H1 (cell line): ENCODE measurements around the gene OR51I2. TPM values are rescaled to one million over a fixed set of nuclear protein-coding genes. Genes with fewer than 3 reads are reported as not detected.

Experiments used
- CTCF ChIA-PET: fragments of 300-600 bp; sonication (Branson Sonifier 250); formaldehyde crosslinking; loops from one replicate; lab custom pipeline; 2021; ENCODE audit not compliant: partially characterized antibody; lab: Charles Lee
- POLR2A ChIA-PET: fragments of 300-600 bp; sonication (Branson Sonifier 250); formaldehyde crosslinking; loops from one replicate; lab custom pipeline; 2021; ENCODE audit warnings: inconsistent platforms; ENCODE audit not compliant: partially characterized antibody; lab: Charles Lee
- DNase-seq, 2 experiments: peaks; one replicate each; pipeline versions ENCODE4 v3.0.0 to v3.0.0-alpha.2; 2010 to 2022; ENCODE audit warnings: low spot score in 2 of 2, low read depth in 1 of 2, mixed read lengths in 1 of 2
- FAIRE-seq: peaks from 2 replicates; lab custom pipeline; 2011; peaks lifted over from hg19 to GRCh38; lab: Jason Lieb, UNC
- H2AFZ ChIP-seq: 2 replicates; pipeline ENCODE4 v1.8.1; 2012; ENCODE audit warnings: low read length, inconsistent platforms
- H2AK5ac ChIP-seq: 2 replicates; pipeline ENCODE4 v1.6.1; 2013; ENCODE audit warnings: low read depth, low read length
- H2BK120ac ChIP-seq: replicated peaks from 2 replicates; pipeline ENCODE3; 2013; ENCODE audit warnings: low read depth, low read length, inconsistent platforms
- H2BK12ac ChIP-seq: 2 replicates; pipeline ENCODE4 v1.6.1; 2013; ENCODE audit warnings: low read depth, low read length
- H2BK15ac ChIP-seq: 2 replicates; pipeline ENCODE4 v1.6.1; 2013; ENCODE audit warnings: low read length
- H2BK20ac ChIP-seq: 2 replicates; pipeline ENCODE4 v1.6.1; 2013; ENCODE audit warnings: low read length
- H2BK5ac ChIP-seq: 2 replicates; pipeline ENCODE4 v1.6.1; 2013; ENCODE audit warnings: low read depth, low read length
- H3K14ac ChIP-seq: 2 replicates; pipeline ENCODE4 v1.6.1; 2013; ENCODE audit warnings: inconsistent platforms; ENCODE audit not compliant: insufficient read length
- H3K18ac ChIP-seq: 2 replicates; pipeline ENCODE4 v1.6.1; 2013; ENCODE audit warnings: low read length; ENCODE audit errors: extremely low read depth
- H3K23ac ChIP-seq: 2 replicates; pipeline ENCODE4 v1.6.1; 2013; ENCODE audit warnings: inconsistent platforms; ENCODE audit not compliant: insufficient read length
- H3K23me2 ChIP-seq: 2 replicates; pipeline ENCODE4 v1.6.1; 2013; ENCODE audit warnings: low read depth, low read length
- H3K27ac ChIP-seq: 2 replicates; pipeline ENCODE4 v1.6.1; 2011; ENCODE audit warnings: low read depth, low read length, inconsistent platforms
- H3K27me3 ChIP-seq, 4 experiments: replicated peaks in 1 of 4; 1 replicate in 1 of 4; 2 replicates in 3 of 4; pipeline versions ENCODE4 v1.6.1 to v1.8.1; 2011 to 2013; ENCODE audit warnings: low read length in 3 of 4, mild to moderate bottlenecking in 3 of 4, inconsistent platforms in 2 of 4, mixed read lengths in 2 of 4, moderate library complexity in 1 of 4; ENCODE audit not compliant: control insufficient read depth in 3 of 4, insufficient read depth in 3 of 4; ENCODE audit errors: extremely low read depth in 1 of 4
- H3K36me3 ChIP-seq, 4 experiments: 2 replicates each; pipeline versions ENCODE4 v1.6.1 to v1.8.1; 2011 to 2013; ENCODE audit warnings: mild to moderate bottlenecking in 4 of 4, low read length in 3 of 4, moderate library complexity in 2 of 4, control low read depth in 1 of 4, inconsistent platforms in 1 of 4; ENCODE audit not compliant: insufficient read depth in 4 of 4, control insufficient read depth in 2 of 4
- H3K4ac ChIP-seq: replicated peaks from 2 replicates; pipeline ENCODE3; 2013; ENCODE audit warnings: low read length, low read depth, mixed read lengths, inconsistent platforms; ENCODE audit not compliant: insufficient read length
- H3K4me1 ChIP-seq, 4 experiments: replicated peaks in 1 of 4; 1 replicate in 1 of 4; 2 replicates in 3 of 4; pipeline versions ENCODE4 v1.6.1 to v1.8.1; 2011 to 2013; ENCODE audit warnings: low read length in 3 of 4, inconsistent platforms in 2 of 4, mixed read lengths in 1 of 4; ENCODE audit not compliant: insufficient read depth in 4 of 4, control insufficient read depth in 3 of 4
- H3K4me2 ChIP-seq, 2 experiments: 2 replicates each; pipeline versions ENCODE4 v1.6.1 to v1.8.1; 2011 to 2013; ENCODE audit warnings: low read depth in 2 of 2, low read length in 2 of 2, control low read depth in 1 of 2, inconsistent platforms in 1 of 2, mild to moderate bottlenecking in 1 of 2; ENCODE audit not compliant: insufficient read depth in 1 of 2
- H3K4me3 ChIP-seq, 4 experiments: fragments of 200-600, 300-600 bp in 1 of 4; sonication (generic), shearing (Covaris generic), sonication (Bioruptor Twin) in 1 of 4; 2 replicates each; pipeline versions ENCODE4 v1.5.1 to v1.8.1; 2011 to 2016; ENCODE audit warnings: low read length in 4 of 4, low read depth in 3 of 4, control low read depth in 2 of 4, inconsistent platforms in 2 of 4, mild to moderate bottlenecking in 2 of 4, mixed read lengths in 1 of 4, moderate library complexity in 1 of 4; ENCODE audit not compliant: insufficient read depth in 2 of 4; ENCODE audit errors: extremely low read depth in 1 of 4
- H3K56ac ChIP-seq: replicated peaks from 2 replicates; pipeline ENCODE3; 2013; ENCODE audit warnings: low read depth, mild to moderate bottlenecking, mixed read lengths, low read length, inconsistent platforms; ENCODE audit not compliant: insufficient read length
- H3K79me1 ChIP-seq: 2 replicates; pipeline ENCODE4 v1.6.1; 2013; ENCODE audit warnings: low read depth, low read length, control low read depth
- H3K79me2 ChIP-seq, 2 experiments: 2 replicates each; pipeline versions ENCODE4 v1.6.1 to v1.8.1; 2012 to 2013; ENCODE audit warnings: low read length in 2 of 2, mild to moderate bottlenecking in 2 of 2, inconsistent platforms in 1 of 2; ENCODE audit not compliant: insufficient read depth in 2 of 2, control insufficient read depth in 1 of 2
- H3K9ac ChIP-seq, 4 experiments: replicated peaks in 1 of 4; 1 replicate in 1 of 4; 2 replicates in 3 of 4; pipeline versions ENCODE4 v1.6.1 to v1.8.1; 2011 to 2013; ENCODE audit warnings: low read depth in 3 of 4, low read length in 3 of 4, control low read depth in 2 of 4, mild to moderate bottlenecking in 2 of 4, moderate library complexity in 2 of 4, inconsistent platforms in 1 of 4; ENCODE audit errors: extremely low read depth in 1 of 4
- H3K9me3 ChIP-seq, 2 experiments: 2 replicates each; pipeline versions ENCODE4 v1.6.1 to v1.8.1; 2012 to 2013; ENCODE audit warnings: mild to moderate bottlenecking in 2 of 2, moderate library complexity in 2 of 2, control low read depth in 1 of 2, inconsistent platforms in 1 of 2, low read depth in 1 of 2, low read length in 1 of 2, mixed read lengths in 1 of 2; ENCODE audit not compliant: insufficient read depth in 2 of 2
- H4K20me1 ChIP-seq, 2 experiments: replicated peaks in 1 of 2; 2 replicates each; pipeline versions ENCODE3 to v1.8.1; 2011 to 2013; ENCODE audit warnings: inconsistent platforms in 2 of 2, low read length in 2 of 2, mild to moderate bottlenecking in 1 of 2; ENCODE audit not compliant: insufficient read depth in 2 of 2, control insufficient read depth in 1 of 2
- H4K5ac ChIP-seq: 2 replicates; pipeline ENCODE4 v1.6.1; 2013; ENCODE audit warnings: low read length, low read depth, mixed read lengths, inconsistent platforms; ENCODE audit not compliant: insufficient read length
- H4K8ac ChIP-seq: 2 replicates; pipeline ENCODE4 v1.8.0; 2013; ENCODE audit warnings: mild to moderate bottlenecking, moderate library complexity, low read length, inconsistent platforms; ENCODE audit not compliant: insufficient read depth; ENCODE audit errors: extremely low read depth
- H4K91ac ChIP-seq: replicated peaks from 2 replicates; pipeline ENCODE3; 2013; ENCODE audit warnings: low read length, mixed read lengths, inconsistent platforms; ENCODE audit not compliant: insufficient read length
- BRCA1 ChIP-seq: IDR thresholded peaks from 2 replicates; pipeline ENCODE4 v1.6.1; 2012; ENCODE audit warnings: low read depth, low read length, improper control_type of control experiment
- CEBPB ChIP-seq: IDR thresholded peaks from 2 replicates; pipeline ENCODE4 v1.6.1; 2012; ENCODE audit warnings: low read depth, low read length
- RAD21 ChIP-seq, 2 experiments: IDR thresholded peaks in 1 of 2; conservative IDR thresholded peaks in 1 of 2; 2 replicates each; pipeline ENCODE4 v1.6.1; 2011; ENCODE audit warnings: low read depth in 2 of 2, low read length in 2 of 2, improper control_type of control experiment in 1 of 2, inconsistent platforms in 1 of 2, mild to moderate bottlenecking in 1 of 2, moderate library complexity in 1 of 2
- SIRT6 ChIP-seq: IDR thresholded peaks from one replicate; pipeline ENCODE4 v1.7.1; 2012; ENCODE audit warnings: low read length, inconsistent platforms
- WGBS, 2 experiments: shearing (Covaris generic) in 1 of 2; methylation state at CpG; one replicate each; pipeline versions ENCODE4 v1.1.6 to v1.1.7; 2013 to 2015; ENCODE audit warnings: low lambda C conversion rate in 2 of 2, mixed read lengths in 2 of 2, inconsistent platforms in 1 of 2, low coverage in 1 of 2, missing lambda C conversion rate in 1 of 2; ENCODE audit not compliant: insufficient replicate concordance in 2 of 2, insufficient coverage in 1 of 2, insufficient read length in 1 of 2; ENCODE audit errors: extremely low coverage in 1 of 2, missing lambda C conversion rate in 1 of 2; 5-methylcytosine and 5-hydroxymethylcytosine counted together
- polyA plus RNA-seq, 7 experiments: library from polyadenylated mRNA; depleted of rRNA in 3 of 7; stranded (reverse) in 5 of 7; unstranded in 2 of 7; fragments of >200 nt in 5 of 7; fragments of 200-250 nt in 2 of 7; gene quantifications; 1 replicate in 5 of 7; 2 replicates in 1 of 7; 4 replicates in 1 of 7; pipeline versions ENCODE4 v1.2.1 to v1.2.3, GENCODE V29; 2011 to 2013; ENCODE audit warnings: missing spikeins in 2 of 7, mixed read lengths in 2 of 7
- total RNA-seq: library from RNA; stranded (reverse); fragmentation: NEBNext Ultra II Directional; extraction: Animal tissue kit (Norgen Biotek cat#: 25700); gene quantifications from 2 replicates; pipeline ENCODE4 v1.2.1, GENCODE V29; 2021

Gene OR51I2
- total and polyA plus RNA-seq, 2 of the 8 experiments (the other 6 are each of a cell fraction or from before 2014, with no cell fraction given): not detected

- FAIRE-seq: no peak
- POLR2A ChIA-PET: no interaction called here
Observed at GRCh38 chr11:5486421-5486820, 37.3 kb downstream of the OR51I2 start.

More at GRCh38 chr11:5486421-5486820, 37.3 kb downstream of the OR51I2 start:
- no peak for TF ChIP-seq CEBPB
- no peak for TF ChIP-seq RAD21 (IDR thresholded peaks at IDR 0.05 in 1 of 2, conservative IDR thresholded peaks at IDR 0.05 in 1 of 2; ENCODE audit: low read depth in 2 of 2, low read length in 2 of 2)
- no peak for TF ChIP-seq SIRT6
- TF ChIP-seq BRCA1: no peak
- Histone ChIP-seq H3K36me3 (no peaks in the 10 kb centered on the region), H3K4ac (no peak overlapping the region), H3K18ac (no peak overlapping the region), H3K23ac (no peak overlapping the region), H3K4me3 (no peak overlapping the region), H4K5ac (no peak overlapping the region), H3K27me3 (no peaks in the 10 kb centered on the region), H2BK15ac (no peak overlapping the region), H4K20me1 (no peaks in the 10 kb centered on the region), H3K27ac (no peak overlapping the region), H3K9me3 (no peaks in the 10 kb centered on the region), H3K14ac (no peak overlapping the region), H2BK20ac (no peak overlapping the region), H3K23me2 (peaks cover 2% of the 10 kb centered on the region; the same call in 1 of the 2 replicates), H3K79me1 (no peaks in the 10 kb centered on the region), H3K4me2 (no peak overlapping the region), H3K9ac (no peak overlapping the region), H2BK12ac (no peak overlapping the region), H4K91ac (no peak overlapping the region), H2AFZ (peak overlapping the region; percentile 17; the same call in 1 of the 2 replicates), H2BK120ac (no peak overlapping the region), H2BK5ac (no peak overlapping the region), H2AK5ac (no peak overlapping the region), H4K8ac (no peak overlapping the region), H3K4me1 (no peaks in the 10 kb centered on the region), H3K79me2 (no peaks in the 10 kb centered on the region), H3K56ac (no peak overlapping the region)
- CTCF ChIA-PET: interaction anchor here (0.5 to 2.2 kb wide), 5 partner anchors 10 to 645 kb away, joined by 3 to 10 read pairs (median 3); no protein-coding TSS in a partner anchor
- DNase-seq: no peak
- WGBS, 2 experiments: 95% methylated on average over 3 of the region's 3 CpGs; no CpG with 5 or more reads in 1 of the 2 experiments
